HCT116 (cell line): ENCODE data around the gene TNFSF10.

ENCODE experiments used
- ATF3 ChIP-seq: IDR thresholded peaks from 2 replicates; pipeline ENCODE4 v1.6.1; 2012
- CTCF ChIP-seq, 3 experiments: fragments of 200-600 bp in 1 of 3; sonication (generic) in 1 of 3; IDR thresholded peaks in 2 of 3; conservative IDR thresholded peaks in 1 of 3; 2 replicates each; pipeline ENCODE4 v1.5.1; 2012 to 2017; ENCODE audit warnings: low read depth in 2 of 3, low read length in 2 of 3, antibody characterized with exemption in 1 of 3, borderline replicate concordance in 1 of 3, control low read depth in 1 of 3, mild to moderate bottlenecking in 1 of 3, mixed read lengths in 1 of 3, mixed run types in 1 of 3, moderate library complexity in 1 of 3; ENCODE audit not compliant: insufficient read depth in 1 of 3
- EZH2 ChIP-seq: fragments of 200-600 bp; sonication (generic); IDR thresholded peaks from 2 replicates; pipeline ENCODE4 v1.6.1; 2017; ENCODE audit warnings: antibody characterized with exemption, mixed run types
- EZH2phosphoT487 ChIP-seq: fragments of 200-600 bp; IDR thresholded peaks from 2 replicates; pipeline ENCODE4 v1.6.1; 2018; ENCODE audit warnings: antibody characterized with exemption, borderline replicate concordance
- MAX ChIP-seq: IDR thresholded peaks from 2 replicates; pipeline ENCODE4 v1.6.1; 2012
- POLR2A ChIP-seq: IDR thresholded peaks from 2 replicates; pipeline ENCODE4 v1.7.0; 2011; ENCODE audit warnings: borderline replicate concordance; ENCODE audit not compliant: insufficient read depth, insufficient read length; ENCODE audit errors: extremely low read depth
- RAD21 ChIP-seq: IDR thresholded peaks from 2 replicates; pipeline ENCODE4 v1.6.1; 2012; ENCODE audit warnings: low read depth, mild to moderate bottlenecking
- SP1 ChIP-seq: IDR thresholded peaks from 2 replicates; pipeline ENCODE4 v1.6.1; 2012; ENCODE audit warnings: low read depth
- ZNF274 ChIP-seq: fragments of 200-500 bp; sonication (Bioruptor generic); IDR thresholded peaks from 2 replicates; pipeline ENCODE4 v1.6.1; 2014; ENCODE audit warnings: mild to moderate bottlenecking, low read depth, low read length, inconsistent platforms

GRCh38 chr3:172522871-172523818, at the start of gene TNFSF10:
- TF ChIP-seq CTCF (IDR thresholded peaks at IDR 0.05 in 2 of 3, conservative IDR thresholded peaks at IDR 0.05 in 1 of 3; ENCODE audit: borderline replicate concordance in 1 of 3, insufficient read depth in 1 of 3, low read depth in 2 of 3, low read length in 2 of 3) = no peak
- no peak for TF ChIP-seq MAX
- no peak for TF ChIP-seq ZNF274
- TF ChIP-seq POLR2A = no peak
- no peak for TF ChIP-seq ATF3
- no peak for TF ChIP-seq EZH2phosphoT487
- TF ChIP-seq RAD21 = no peak
- no peak for TF ChIP-seq EZH2
- TF ChIP-seq SP1 = no peak
